Neuron (in vitro differentiated cells): ENCODE measurements around the gene FAM107B.
"Not testable (repeated sequence)": the region's sequence is repeated elsewhere in the genome, so short reads cannot be mapped to it uniquely, and the experiment has no call there.

ENCODE experiments used
- H2AFZ ChIP-seq: one replicate; pipeline ENCODE4 v1.6.1; 2013; ENCODE audit warnings: low read depth, mild to moderate bottlenecking, inconsistent platforms, low read length, moderate library complexity
- H3K27me3 ChIP-seq: one replicate; pipeline ENCODE4 v1.6.1; 2013; ENCODE audit warnings: low read length; ENCODE audit not compliant: insufficient read depth
- H3K36me3 ChIP-seq: one replicate; pipeline ENCODE4 v1.6.1; 2013; ENCODE audit warnings: low read length; ENCODE audit not compliant: insufficient read depth
- H3K4me1 ChIP-seq: one replicate; pipeline ENCODE4 v1.6.1; 2013; ENCODE audit warnings: low read length; ENCODE audit not compliant: insufficient read depth
- H3K4me3 ChIP-seq: 2 replicates; pipeline ENCODE4 v1.5.1; 2013; ENCODE audit warnings: mild to moderate bottlenecking, low read length, moderate library complexity
- H3K9me3 ChIP-seq: one replicate; pipeline ENCODE4 v1.6.1; 2013; ENCODE audit warnings: low read length

FAM107B gene

DNA sequence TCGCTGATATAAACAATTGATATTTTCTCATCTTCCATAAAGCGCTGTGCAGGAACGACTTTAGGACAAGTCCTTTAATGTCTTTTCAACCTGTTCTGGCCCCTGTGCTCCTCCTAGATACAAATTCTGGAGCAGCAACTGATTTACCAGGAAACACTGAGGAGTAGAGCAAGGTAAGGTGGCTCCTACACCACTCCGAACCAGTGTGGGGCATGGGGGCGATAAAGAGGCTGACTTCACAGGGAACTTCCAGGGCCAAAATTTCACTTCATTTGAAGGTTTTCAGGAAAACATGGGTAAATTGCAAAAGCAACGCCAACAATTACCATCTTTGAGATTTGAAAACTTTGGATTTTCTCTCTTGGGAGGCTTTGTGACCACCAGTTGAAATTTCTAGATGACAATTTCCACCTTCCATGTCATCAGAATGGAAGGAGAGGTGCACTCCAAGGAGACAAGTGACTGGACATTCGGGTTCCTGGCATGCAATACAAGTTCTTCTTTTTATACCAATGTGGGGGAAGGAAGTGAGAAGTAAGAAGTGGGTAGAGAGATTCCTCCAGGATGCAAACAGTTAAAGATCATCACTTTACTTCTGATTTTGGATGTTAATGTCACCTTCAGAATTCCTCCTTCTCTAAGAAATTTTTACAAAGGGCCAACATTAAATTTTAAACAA lies 118.5 kb downstream of the FAM107B start:
- Histone ChIP-seq H3K36me3 (no peaks in the 10 kb centered on the region), H2AFZ (no peak overlapping the region), H3K4me1 (peaks cover 21% of the 10 kb centered on the region), H3K4me3 (no peak overlapping the region), H3K9me3 (no peaks in the 10 kb centered on the region), H3K27me3 (no peaks in the 10 kb centered on the region)

GRCh38 chr10:14654821-14655382 lies 119.8 kb downstream of the FAM107B start:
- no peak overlapping the region for H3K4me3 ChIP-seq
- no peaks in the 10 kb centered on the region for H3K27me3 ChIP-seq
- H3K9me3 ChIP-seq: no peaks in the 10 kb centered on the region
- H2AFZ ChIP-seq: no peak overlapping the region
- H3K36me3 ChIP-seq: no peaks in the 10 kb centered on the region
- H3K4me1 ChIP-seq: peaks cover 21% of the 10 kb centered on the region

GRCh38 chr10:14653271-14654161 lies 121.2 kb downstream of the FAM107B start:
- Histone ChIP-seq H3K9me3 (no peaks in the 10 kb centered on the region), H3K4me3 (no peak overlapping the region), H2AFZ (no peak overlapping the region), H3K27me3 (no peaks in the 10 kb centered on the region), H3K4me1 (peaks cover 28% of the 10 kb centered on the region), H3K36me3 (no peaks in the 10 kb centered on the region)

DNA sequence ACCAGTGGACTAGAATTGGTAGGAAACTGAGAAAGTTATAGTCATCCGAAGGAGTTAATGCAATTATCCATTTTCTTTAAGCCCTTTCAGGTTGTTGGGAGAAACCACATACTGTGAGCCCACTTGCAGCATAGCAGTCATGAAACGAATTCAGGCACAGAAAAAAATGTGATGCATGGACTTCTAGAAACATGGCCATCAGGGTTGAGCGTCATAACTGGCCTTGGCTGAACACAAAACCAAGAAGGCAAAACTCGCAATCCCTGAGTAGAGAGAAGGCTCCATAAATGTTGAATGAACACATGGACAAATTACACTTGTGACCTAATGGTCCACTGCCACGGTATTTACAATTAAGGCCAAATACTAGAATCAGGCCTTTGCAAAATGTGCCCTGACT lies 121.9 kb downstream of the FAM107B start:
- no peaks in the 10 kb centered on the region for H3K9me3 ChIP-seq
- H2AFZ ChIP-seq: no peak overlapping the region
- no peaks in the 10 kb centered on the region for H3K27me3 ChIP-seq
- no peak overlapping the region for H3K4me3 ChIP-seq
- H3K36me3 ChIP-seq: no peaks in the 10 kb centered on the region
- H3K4me1 ChIP-seq: peaks cover 34% of the 10 kb centered on the region

DNA sequence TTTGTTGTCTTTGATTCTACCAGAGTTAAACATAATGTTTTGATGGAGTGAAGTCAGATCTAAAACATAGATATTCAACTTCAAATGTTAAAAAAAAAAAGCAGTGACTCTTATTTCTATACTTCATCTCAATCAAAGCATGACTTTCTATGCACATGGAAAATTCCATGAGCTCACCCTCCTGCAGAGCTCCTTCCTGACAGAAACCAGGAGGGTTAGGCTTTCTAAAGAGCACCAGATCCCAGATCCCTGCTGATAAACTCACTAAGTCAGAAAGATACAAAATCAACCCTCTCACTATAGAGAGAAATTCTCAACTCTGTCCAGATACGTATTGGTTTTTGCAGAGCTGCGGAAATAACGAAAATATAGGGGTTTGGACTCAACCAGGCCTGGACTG lies 122.6 kb downstream of the FAM107B start:
- no peaks in the 10 kb centered on the region for H3K36me3 ChIP-seq
- no peaks in the 10 kb centered on the region for H3K27me3 ChIP-seq
- H3K4me3 ChIP-seq: no peak overlapping the region
- no peak overlapping the region for H2AFZ ChIP-seq
- no peaks in the 10 kb centered on the region for H3K9me3 ChIP-seq
- H3K4me1 ChIP-seq: peaks cover 39% of the 10 kb centered on the region

- H3K4me1 ChIP-seq: peaks cover 47% of the 10 kb centered on the region
- H2AFZ ChIP-seq: no peak overlapping the region
Measured at GRCh38 chr10:14649739-14650138, 125.0 kb downstream of the FAM107B start.

DNA sequence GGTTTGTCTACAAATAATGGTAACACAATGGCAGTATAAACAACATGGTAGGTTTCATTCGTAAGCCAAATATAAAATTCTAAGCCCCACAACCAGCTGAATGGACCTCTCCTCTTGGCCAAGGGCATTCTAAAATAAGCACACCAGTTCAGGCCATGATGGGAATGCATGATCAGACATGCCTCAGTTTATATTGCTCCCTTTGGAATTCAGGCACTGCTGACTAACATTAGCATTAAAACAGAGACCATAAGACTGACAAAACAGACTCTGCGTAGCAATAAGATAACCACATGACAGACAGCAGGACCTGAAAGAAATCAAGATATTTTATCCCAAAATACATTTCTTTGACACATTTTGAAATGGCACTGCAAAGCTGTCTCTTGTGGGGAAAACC lies 125.8 kb downstream of the FAM107B start:
- H3K27me3 ChIP-seq: no peaks in the 10 kb centered on the region
- H3K9me3 ChIP-seq: no peaks in the 10 kb centered on the region
- H3K36me3 ChIP-seq: no peaks in the 10 kb centered on the region
- H2AFZ ChIP-seq: no peak overlapping the region
- no peak overlapping the region for H3K4me3 ChIP-seq
- H3K4me1 ChIP-seq: peaks cover 40% of the 10 kb centered on the region

More at GRCh38 chr10:14649739-14650138, 125.0 kb downstream of the FAM107B start:
- no peaks in the 10 kb centered on the region for H3K9me3 ChIP-seq
- no peaks in the 10 kb centered on the region for H3K27me3 ChIP-seq
- no peaks in the 10 kb centered on the region for H3K36me3 ChIP-seq
- no peak overlapping the region for H3K4me3 ChIP-seq

DNA sequence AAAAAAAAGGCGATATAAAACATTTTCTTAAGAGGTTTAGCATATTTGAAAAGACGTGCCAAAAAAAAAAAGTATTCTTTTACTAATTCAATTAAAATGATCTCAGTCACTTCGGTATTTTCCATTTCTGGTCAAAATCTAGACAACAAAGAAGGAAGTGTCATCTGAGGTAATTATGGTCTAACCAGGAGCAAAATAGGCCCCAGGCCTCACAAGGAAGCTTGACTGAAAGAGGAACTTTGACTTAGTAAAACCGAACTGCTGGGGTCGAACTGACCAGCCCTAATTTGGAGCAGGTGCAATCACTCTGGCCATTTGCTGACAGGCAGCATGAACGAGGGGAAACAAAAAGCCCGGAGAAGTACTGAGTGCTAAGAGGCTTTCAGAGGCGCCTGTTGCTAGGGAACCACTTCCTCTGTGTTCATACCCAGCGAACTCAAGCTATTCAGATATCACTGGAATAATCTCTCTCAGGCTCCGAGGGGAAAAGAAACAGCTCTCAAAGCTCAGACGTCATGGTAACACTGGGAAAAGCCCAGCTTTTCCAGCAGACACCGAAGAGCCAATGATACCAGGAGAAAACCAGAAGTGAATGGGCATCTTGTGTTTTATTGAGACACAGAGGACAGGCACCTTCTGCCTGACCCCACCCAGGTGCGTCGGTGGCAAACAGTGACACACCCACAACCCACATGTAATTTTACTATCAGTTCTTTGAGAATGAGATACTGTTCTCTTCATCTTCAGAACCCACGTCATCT lies 126.5 kb downstream of the FAM107B start:
- peaks cover 32% of the 10 kb centered on the region for H3K4me1 ChIP-seq
- H2AFZ ChIP-seq: peak overlapping the region; percentile 71
- H3K4me3 ChIP-seq: peak overlapping the region; percentile 30
- H3K9me3 ChIP-seq: no peaks in the 10 kb centered on the region
- H3K36me3 ChIP-seq: no peaks in the 10 kb centered on the region
- H3K27me3 ChIP-seq: no peaks in the 10 kb centered on the region

GRCh38 chr10:14645239-14645960 lies 129.3 kb downstream of the FAM107B start:
- H3K4me3 ChIP-seq: no peak overlapping the region
- H3K27me3 ChIP-seq: peaks cover 5% of the 10 kb centered on the region
- H3K36me3 ChIP-seq: no peaks in the 10 kb centered on the region
- no peaks in the 10 kb centered on the region for H3K9me3 ChIP-seq
- H2AFZ ChIP-seq: no peak overlapping the region
- H3K4me1 ChIP-seq: peaks cover 28% of the 10 kb centered on the region

DNA sequence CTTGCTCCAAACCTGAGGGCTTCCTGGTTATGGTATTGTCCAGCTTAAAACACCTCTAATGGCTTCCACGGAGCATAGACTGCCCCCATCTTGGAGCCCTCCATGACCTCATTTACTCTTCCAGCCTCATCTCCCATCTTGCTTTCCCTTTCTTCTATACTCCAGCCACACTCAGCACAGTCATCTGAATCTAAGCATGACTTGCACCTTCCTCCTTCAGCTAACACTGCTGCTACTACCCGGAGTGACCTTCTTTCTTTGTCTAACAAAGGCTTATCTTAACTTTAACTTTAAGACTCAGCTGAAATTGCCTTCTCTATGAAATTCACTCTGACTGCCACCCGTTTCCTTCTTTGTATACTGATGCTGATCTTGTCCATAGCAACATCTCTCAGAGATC lies 135.1 kb downstream of the FAM107B start:
- no peaks in the 10 kb centered on the region for H3K9me3 ChIP-seq
- no peak overlapping the region for H3K4me3 ChIP-seq
- H3K36me3 ChIP-seq: no peaks in the 10 kb centered on the region
- H2AFZ ChIP-seq: no peak overlapping the region
- peaks cover 7% of the 10 kb centered on the region for H3K27me3 ChIP-seq
- no peaks in the 10 kb centered on the region for H3K4me1 ChIP-seq

- no peaks in the 10 kb centered on the region for H3K9me3 ChIP-seq
- H3K36me3 ChIP-seq: no peaks in the 10 kb centered on the region
- H3K4me1 ChIP-seq: no peaks in the 10 kb centered on the region
- H2AFZ ChIP-seq: no peak overlapping the region
- H3K27me3 ChIP-seq: peaks cover 2% of the 10 kb centered on the region
- H3K4me3 ChIP-seq: no peak overlapping the region
Measured at GRCh38 chr10:14635043-14635710, 139.5 kb downstream of the FAM107B start.

DNA sequence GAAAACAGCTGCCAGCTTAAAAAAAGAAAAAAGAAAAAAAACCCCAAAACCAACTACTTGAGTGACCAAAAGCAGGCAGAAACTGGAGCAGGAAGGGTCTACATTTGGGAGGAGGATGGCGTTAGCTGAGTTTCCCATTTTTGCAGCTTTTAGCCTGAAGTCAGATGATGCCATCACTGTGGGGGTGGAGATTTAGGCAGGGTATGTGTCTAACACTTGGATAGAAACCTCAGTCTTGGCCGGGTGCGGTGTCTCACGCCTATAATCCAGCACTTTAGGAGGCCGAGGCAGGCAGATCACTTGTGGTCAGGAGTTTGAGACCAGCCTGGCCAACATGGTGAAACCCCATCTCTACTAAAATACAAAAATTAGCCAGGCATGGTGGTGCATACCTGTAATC lies 140.1 kb downstream of the FAM107B start:
- H3K36me3 ChIP-seq, H3K27me3 ChIP-seq, H3K9me3 ChIP-seq, H2AFZ ChIP-seq, H3K4me3 ChIP-seq, H3K4me1 ChIP-seq: not testable (repeated sequence)
